BJ (cell line): ENCODE measurements around the gene SETDB2. TPM values are rescaled to one million over a fixed set of nuclear protein-coding genes. Genes with fewer than 3 reads are reported as not detected.

Source experiments
- CTCF ChIA-PET: fragments of 350-600 bp; formaldehyde crosslinking; extraction: SDS; loops from one replicate; lab custom pipeline; 2021; ENCODE audit warnings: antibody characterized with exemption, inconsistent platforms; lab: Yijun Ruan, JAX
- POLR2A ChIA-PET: fragments of 300-600 bp; sonication (Branson Sonifier 250); formaldehyde crosslinking; extraction: SDS; loops from one replicate; lab custom pipeline; 2021; ENCODE audit warnings: antibody characterized with exemption; lab: Charles Lee
- DNase-seq: peaks from one replicate; pipeline ENCODE4 v3.0.0-alpha.2; 2011; ENCODE audit warnings: low read depth
- H3K27me3 ChIP-seq: 2 replicates; pipeline ENCODE4 v1.6.0; 2011; ENCODE audit warnings: low read length; ENCODE audit not compliant: control insufficient read depth, insufficient read depth
- H3K36me3 ChIP-seq: 2 replicates; pipeline ENCODE4 v1.5.1; 2011; ENCODE audit warnings: low read length; ENCODE audit not compliant: control insufficient read depth, insufficient read depth
- H3K4me3 ChIP-seq: 2 replicates; pipeline ENCODE4 v1.5.1; 2011; ENCODE audit warnings: low read depth, mild to moderate bottlenecking, control low read depth, low read length
- CTCF ChIP-seq: IDR thresholded peaks from 2 replicates; pipeline ENCODE4 v1.5.1; 2011; ENCODE audit warnings: low read depth, mild to moderate bottlenecking, control low read depth, inconsistent platforms, low read length, moderate library complexity; ENCODE audit not compliant: insufficient read depth
- polyA plus RNA-seq: library from polyadenylated mRNA; depleted of rRNA; stranded (reverse); fragments of >200 nt; gene quantifications from 2 replicates; pipeline ENCODE4 v1.2.3, GENCODE V29; 2011

SETDB2 gene
- polyA plus RNA-seq, 1 experiment: 2.3 TPM

- H3K4me3 ChIP-seq: no peak overlapping the region
- H3K27me3 ChIP-seq: no peaks in the 10 kb centered on the region
- DNase-seq: no peak
- CTCF ChIA-PET: interaction anchor here (0.6 to 1.3 kb wide), 2 partner anchors 30 to 146 kb away, joined by 3 read pairs; no protein-coding TSS in a partner anchor
- H3K36me3 ChIP-seq: no peaks in the 10 kb centered on the region
- POLR2A ChIA-PET: no interaction called here
- TF ChIP-seq CTCF: no peak
Measured at GRCh38 chr13:49446473-49446872, 2.4 kb downstream of the SETDB2 start.

GRCh38 chr13:49448753-49449152 is 4.7 kb downstream of the SETDB2 start:
- Histone ChIP-seq H3K27me3 (no peaks in the 10 kb centered on the region), H3K36me3 (no peaks in the 10 kb centered on the region), H3K4me3 (no peak overlapping the region)
- ChIA-PET POLR2A (no interaction called here), CTCF (no interaction called here)
- DNase-seq: no peak
- TF ChIP-seq CTCF: no peak

DNA sequence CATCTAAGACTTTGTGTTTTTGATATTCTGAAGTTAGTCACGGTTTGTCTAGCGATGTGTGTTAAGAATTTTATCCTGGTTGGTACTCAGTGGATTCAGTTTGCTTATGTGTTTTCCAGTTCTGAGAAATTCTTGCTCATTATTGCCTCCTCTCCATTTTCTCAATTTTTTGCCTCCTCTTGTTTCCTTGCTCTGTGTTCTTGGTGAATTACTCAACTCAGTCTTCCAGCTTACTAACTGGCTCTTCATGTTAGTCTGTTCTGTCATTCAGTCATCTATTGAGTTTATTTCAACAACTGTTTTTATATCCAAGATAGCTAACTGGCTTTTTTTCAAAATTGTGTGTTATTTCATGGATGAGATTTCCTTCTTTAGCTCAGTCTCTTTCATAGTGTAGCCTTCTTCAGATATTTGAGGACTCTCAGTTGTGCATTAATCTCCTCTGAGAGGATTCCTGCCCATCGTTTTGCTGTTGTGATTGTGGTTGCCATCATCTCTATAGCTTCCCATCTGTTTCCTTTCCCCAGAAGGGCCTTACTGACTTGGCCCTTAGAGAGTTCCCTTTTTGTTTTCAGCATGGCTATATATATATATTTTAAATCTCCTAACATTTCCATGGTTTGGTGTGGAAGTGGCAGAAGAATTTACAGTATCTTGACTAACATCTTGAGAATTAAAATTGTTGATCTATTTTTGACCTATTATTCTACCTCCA is 6.2 kb downstream of the SETDB2 start:
- Histone ChIP-seq H3K36me3 (no peaks in the 10 kb centered on the region), H3K27me3 (no peaks in the 10 kb centered on the region), H3K4me3 (no peak overlapping the region)
- ChIA-PET CTCF (no interaction called here), POLR2A (no interaction called here)
- no peak for TF ChIP-seq CTCF
- no peak for DNase-seq

GRCh38 chr13:49452725-49453457 is 8.8 kb downstream of the SETDB2 start:
- H3K27me3 ChIP-seq: no peaks in the 10 kb centered on the region
- ChIA-PET POLR2A (no interaction called here), CTCF (interaction anchor here (0.9 to 1.1 kb wide), 3 partner anchors 16 to 65 kb away, joined by 3 read pairs; partner anchors contain the start of gene PHF11)
- TF ChIP-seq CTCF: no peak
- DNase-seq: no peak
- no peak overlapping the region for H3K4me3 ChIP-seq
- H3K36me3 ChIP-seq: no peaks in the 10 kb centered on the region

- no peaks in the 10 kb centered on the region for H3K36me3 ChIP-seq
- DNase-seq: no peak
- ChIA-PET POLR2A (no interaction called here), CTCF (interaction anchor here (0.9 to 1.1 kb wide), 3 partner anchors 17 to 65 kb away, joined by 3 read pairs; partner anchors contain the start of gene PHF11)
- no peaks in the 10 kb centered on the region for H3K27me3 ChIP-seq
- TF ChIP-seq CTCF: no peak
- no peak overlapping the region for H3K4me3 ChIP-seq
Measured at GRCh38 chr13:49453465-49453864, 9.4 kb downstream of the SETDB2 start.
